ENCODE measurements around the gene RRP7A. TPM values are rescaled to one million over a fixed set of nuclear protein-coding genes. Genes with fewer than 3 reads are reported as not detected.

Gene RRP7A
- total and polyA plus RNA-seq, 2 of the 13 experiments (the other 11 are each of a cell fraction or from before 2014, with no cell fraction given): 15.3 to 41.6 TPM

GRCh38 chr22:42515896-42516295, 3.7 kb downstream of the RRP7A start (continued):
- TF ChIP-seq ZNF281 (CRISPR knock-in tag; IDR thresholded peaks at IDR 0.05; ENCODE audit: borderline replicate concordance) (peak; percentile 61; the same call in 1 of the 2 replicates), HNF4A (CRISPR knock-in tag; IDR thresholded peaks at IDR 0.05) (peak; percentile 12; the same call in 1 of the 2 replicates), ZBTB26 (CRISPR knock-in tag; IDR thresholded peaks at IDR 0.05; ENCODE audit: borderline replicate concordance) (no peak), PAXIP1 (CRISPR knock-in tag; conservative IDR thresholded peaks at IDR 0.05) (peak; percentile 66), ZNF7 (CRISPR knock-in tag; IDR thresholded peaks at IDR 0.05) (no peak), PRMT3 (CRISPR knock-in tag; IDR thresholded peaks at IDR 0.05; ENCODE audit: borderline replicate concordance, low read depth) (no peak), KLF16 (CRISPR knock-in tag; IDR thresholded peaks at IDR 0.05) (no peak), PHF21A (CRISPR knock-in tag; IDR thresholded peaks at IDR 0.05) (peak; percentile 37; the same call in 1 of the 2 replicates), TEAD3 (CRISPR knock-in tag; optimal IDR thresholded peaks at IDR 0.05; ENCODE audit: borderline replicate concordance) (peak; percentile 24), ZNF563 (CRISPR knock-in tag; IDR thresholded peaks at IDR 0.05) (no peak), KDM4B (CRISPR knock-in tag; IDR thresholded peaks at IDR 0.05) (no peak), NR0B2 (CRISPR knock-in tag; IDR thresholded peaks at IDR 0.05) (no peak), SP4 (CRISPR knock-in tag; IDR thresholded peaks at IDR 0.05) (no peak), SNAI1 (CRISPR knock-in tag; IDR thresholded peaks at IDR 0.05; ENCODE audit: borderline replicate concordance) (no peak), DPF2 (CRISPR knock-in tag; IDR thresholded peaks at IDR 0.05; ENCODE audit: borderline replicate concordance, low read depth) (no peak), CEBPG (CRISPR knock-in tag; IDR thresholded peaks at IDR 0.05) (no peak), RORA (CRISPR knock-in tag; IDR thresholded peaks at IDR 0.05) (no peak), RFXAP (CRISPR knock-in tag; IDR thresholded peaks at IDR 0.05; ENCODE audit: borderline replicate concordance) (no peak), BCLAF1 (IDR thresholded peaks at IDR 0.05) (no peak), SAP130 (CRISPR knock-in tag; IDR thresholded peaks at IDR 0.05; ENCODE audit: low read depth) (peak; percentile 46)
